Stomach (tissue), 9 donors: ENCODE measurements around the gene PTPMT1. TPM values are rescaled to one million over a fixed set of nuclear protein-coding genes. Genes with fewer than 3 reads are reported as not detected.

ENCODE experiments used
- DNase-seq, 2 donors: peaks; one replicate each; pipeline versions ENCODE4 v3.0.0 to v3.0.0-alpha.2; 2013 to 2019
- H3K27ac ChIP-seq, 5 donors: fragments of 200-600 bp in 4 of 5; sonication (generic) in 4 of 5; one replicate each; pipeline ENCODE4 v1.5.1; 2013 to 2019; ENCODE audit warnings: mild to moderate bottlenecking in 1 of 5, moderate library complexity in 1 of 5
- H3K27me3 ChIP-seq, 3 donors: fragments of 200-600 bp; sonication (generic); one replicate each; pipeline ENCODE4 v1.5.1; 2017 to 2019; ENCODE audit warnings: mixed run types in 1 of 3
- H3K36me3 ChIP-seq, 4 donors: fragments of 200-600 bp; sonication (generic); 1 replicate in 3 of 4; 2 replicates in 1 of 4; pipeline ENCODE4 v1.5.1; 2016 to 2019
- H3K4me1 ChIP-seq, 4 donors: fragments of 200-600 bp; sonication (generic); one replicate each; pipeline ENCODE4 v1.5.1; 2016 to 2019
- H3K4me3 ChIP-seq, 4 donors: fragments of 200-600 bp; sonication (generic) in 3 of 4; one replicate each; pipeline ENCODE4 v1.5.1; 2016 to 2019; ENCODE audit warnings: mild to moderate bottlenecking in 1 of 4
- H3K9me3 ChIP-seq, 4 donors: fragments of 200-600 bp; sonication (generic); one replicate each; pipeline ENCODE4 v1.5.1; 2016 to 2019
- EP300 ChIP-seq: sonication (generic); formaldehyde crosslinking; IDR thresholded peaks from one replicate; pipeline ENCODE4 v1.6.1; 2017; ENCODE audit warnings: antibody characterized with exemption
- POLR2A ChIP-seq, 4 donors: fragments of 450-650 bp; IDR thresholded peaks; one replicate each; pipeline ENCODE4 v1.6.1; 2016; ENCODE audit warnings: antibody characterized with exemption in 4 of 4, control low read depth in 2 of 4, mild to moderate bottlenecking in 1 of 4, moderate library complexity in 1 of 4
- POLR2AphosphoS5 ChIP-seq, 3 donors: sonication (generic); formaldehyde crosslinking; IDR thresholded peaks; one replicate each; pipeline ENCODE4 v1.6.1; 2016; ENCODE audit warnings: antibody characterized with exemption in 3 of 3
- WGBS, 5 donors: extraction: QIAGEN DNeasy Blood & Tissue Kit in 3 of 5; methylation state at CpG; one replicate each; pipeline versions ENCODE4 v1.1.5 to v1.1.7; 2013 to 2018; 5-methylcytosine and 5-hydroxymethylcytosine counted together
- intact Hi-C: fragments of 100-400 bp; cut with DNase I; formaldehyde crosslinking; loops from one replicate; pipeline ENCODE4 v1.15.1; 2023; ENCODE audit warnings: low total_unique reads
- polyA plus RNA-seq, 3 donors: library from polyadenylated mRNA; stranded (reverse); fragments of 200-250 nt; gene quantifications; one replicate each; pipeline ENCODE4 v1.2.3, GENCODE V29; 2013
- total RNA-seq, 5 donors: library from RNA; depleted of rRNA; stranded (reverse); fragments of >200 nt; gene quantifications; one replicate each; pipeline versions ENCODE4 v1.1.0 to v1.2.3, GENCODE V29; 2014 to 2016
- TF ChIP-seq, protein P1 (sequence below), 7 experiments: fragments of 450-650 bp in 4 of 7; fragments of 200-600 bp in 3 of 7; sonication (generic) in 3 of 7; IDR thresholded peaks; one replicate each; pipeline ENCODE4 v1.5.1; 2016 to 2019; ENCODE audit warnings: antibody characterized with exemption in 7 of 7, control low read depth in 2 of 7, mild to moderate bottlenecking in 1 of 7
- donor health status: healthy with polysubstance abuse.
- donor health status: Bipolar disorder and iron deficiency.
- donor health status: healthy.

The PTPMT1 gene
- total and polyA plus RNA-seq, 8 donors = 36.4 to 126 (median 58.8) TPM

DNA sequence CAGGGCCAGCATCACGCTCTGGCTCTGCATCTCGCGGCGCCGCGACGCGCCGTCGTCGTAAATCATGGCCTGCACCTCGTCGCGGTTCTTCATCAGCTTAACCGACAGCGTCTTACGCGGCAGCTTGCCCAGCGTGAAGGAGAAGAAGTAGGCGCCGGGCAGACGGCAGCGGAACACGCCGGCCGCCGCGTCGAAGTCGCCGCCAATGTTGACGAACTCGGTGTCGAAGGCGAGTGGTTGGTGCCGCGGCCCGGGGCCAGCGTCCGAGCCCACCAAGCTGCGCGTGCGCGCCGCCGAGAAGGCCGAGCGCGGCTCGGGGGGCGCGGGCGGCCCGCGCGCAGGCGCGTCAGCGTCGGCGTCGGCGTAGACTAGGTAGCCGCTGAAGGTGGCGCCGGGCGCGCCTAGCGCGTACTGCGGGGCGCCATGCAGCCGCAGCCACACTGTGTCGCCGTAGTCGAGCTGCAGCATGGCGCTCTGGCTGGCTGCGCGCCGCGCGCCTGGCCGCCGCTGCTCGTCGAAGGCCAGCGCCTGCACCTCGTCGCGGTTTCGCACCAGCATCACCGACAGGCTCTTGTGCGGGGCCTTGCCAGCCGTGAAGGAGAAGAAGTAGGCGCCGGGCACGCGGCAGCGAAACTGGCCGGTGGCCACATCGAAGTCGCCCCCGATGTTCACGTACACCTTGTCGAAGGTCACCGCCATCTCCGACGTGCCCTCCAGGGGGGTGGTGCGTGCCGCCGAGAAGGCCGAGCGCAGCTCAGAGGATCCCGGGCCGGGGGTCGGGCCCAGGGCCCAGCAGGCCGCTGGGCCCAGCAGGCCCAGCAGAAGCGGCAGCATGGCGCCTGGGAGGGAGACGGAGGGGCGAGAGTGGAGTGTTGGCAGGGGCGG, 24.8 kb downstream of the PTPMT1 start:
- H3K27me3 ChIP-seq = peaks cover 3 to 65% (median 36%) of the 10 kb centered on the region in 3 donors
- no peaks in the 10 kb centered on the region for H3K9me3 ChIP-seq
- 34 to 55% (median 47%) methylated on average over 28 to 122 of the region's 122 CpGs for WGBS, 5 donors
- peaks cover 0 to 14% (median 6%) of the 10 kb centered on the region in 4 donors for H3K36me3 ChIP-seq
- peak overlapping the region; percentile 30 to 43 (median 38) for H3K4me3 ChIP-seq
- peak overlapping the region in 1 of 5 donors; percentile 72 for H3K27ac ChIP-seq
- TF ChIP-seq, protein P1, sequence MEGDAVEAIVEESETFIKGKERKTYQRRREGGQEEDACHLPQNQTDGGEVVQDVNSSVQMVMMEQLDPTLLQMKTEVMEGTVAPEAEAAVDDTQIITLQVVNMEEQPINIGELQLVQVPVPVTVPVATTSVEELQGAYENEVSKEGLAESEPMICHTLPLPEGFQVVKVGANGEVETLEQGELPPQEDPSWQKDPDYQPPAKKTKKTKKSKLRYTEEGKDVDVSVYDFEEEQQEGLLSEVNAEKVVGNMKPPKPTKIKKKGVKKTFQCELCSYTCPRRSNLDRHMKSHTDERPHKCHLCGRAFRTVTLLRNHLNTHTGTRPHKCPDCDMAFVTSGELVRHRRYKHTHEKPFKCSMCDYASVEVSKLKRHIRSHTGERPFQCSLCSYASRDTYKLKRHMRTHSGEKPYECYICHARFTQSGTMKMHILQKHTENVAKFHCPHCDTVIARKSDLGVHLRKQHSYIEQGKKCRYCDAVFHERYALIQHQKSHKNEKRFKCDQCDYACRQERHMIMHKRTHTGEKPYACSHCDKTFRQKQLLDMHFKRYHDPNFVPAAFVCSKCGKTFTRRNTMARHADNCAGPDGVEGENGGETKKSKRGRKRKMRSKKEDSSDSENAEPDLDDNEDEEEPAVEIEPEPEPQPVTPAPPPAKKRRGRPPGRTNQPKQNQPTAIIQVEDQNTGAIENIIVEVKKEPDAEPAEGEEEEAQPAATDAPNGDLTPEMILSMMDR (IDR thresholded peaks at IDR 0.05) = no peak
- no peak for TF ChIP-seq POLR2AphosphoS5 (IDR thresholded peaks at IDR 0.05)
- TF ChIP-seq POLR2A (IDR thresholded peaks at IDR 0.05) = no peak
- TF ChIP-seq EP300 = no peak
- H3K4me1 ChIP-seq = peaks cover 13 to 26% (median 21%) of the 10 kb centered on the region in 4 donors
- intact Hi-C loops = no loop called here
- peak in 1 of 2 donors; percentile 87 for DNase-seq

- Histone ChIP-seq H3K4me3 (no peak overlapping the region), H3K4me1 (peaks cover 13 to 26% (median 21%) of the 10 kb centered on the region in 4 donors), H3K9me3 (no peaks in the 10 kb centered on the region), H3K27ac (no peak overlapping the region), H3K27me3 (peaks cover 3 to 76% (median 37%) of the 10 kb centered on the region in 3 donors), H3K36me3 (peaks cover 0 to 1% (median 0%) of the 10 kb centered on the region in 4 donors)
- intact Hi-C loops = no loop called here
- 37 to 62% (median 43%) methylated on average over 7 of the region's 7 CpGs for WGBS, 5 donors
- peak in 1 of 2 donors; percentile 42 for DNase-seq
- no peak for TF ChIP-seq EP300
- TF ChIP-seq POLR2A (IDR thresholded peaks at IDR 0.05) = no peak
- TF ChIP-seq, protein P1 (IDR thresholded peaks at IDR 0.05) = no peak
- no peak for TF ChIP-seq POLR2AphosphoS5 (IDR thresholded peaks at IDR 0.05)
Measured at GRCh38 chr11:47591764-47592163, 26.4 kb downstream of the PTPMT1 start.

GRCh38 chr11:47592251-47592650, 26.9 kb downstream of the PTPMT1 start:
- DNase-seq = no peak
- intact Hi-C loops = no loop called here
- Histone ChIP-seq H3K27me3 (peaks cover 3 to 76% (median 37%) of the 10 kb centered on the region in 3 donors), H3K36me3 (no peaks in the 10 kb centered on the region), H3K27ac (no peak overlapping the region), H3K4me1 (peaks cover 13 to 26% (median 21%) of the 10 kb centered on the region in 4 donors), H3K9me3 (no peaks in the 10 kb centered on the region), H3K4me3 (no peak overlapping the region)
- 58 to 75% (median 65%) methylated on average over 4 of the region's 4 CpGs for WGBS, 5 donors
- TF ChIP-seq EP300 = no peak
- TF ChIP-seq, protein P1 (IDR thresholded peaks at IDR 0.05) = no peak
- no peak for TF ChIP-seq POLR2AphosphoS5 (IDR thresholded peaks at IDR 0.05)
- TF ChIP-seq POLR2A (IDR thresholded peaks at IDR 0.05) = no peak

DNA sequence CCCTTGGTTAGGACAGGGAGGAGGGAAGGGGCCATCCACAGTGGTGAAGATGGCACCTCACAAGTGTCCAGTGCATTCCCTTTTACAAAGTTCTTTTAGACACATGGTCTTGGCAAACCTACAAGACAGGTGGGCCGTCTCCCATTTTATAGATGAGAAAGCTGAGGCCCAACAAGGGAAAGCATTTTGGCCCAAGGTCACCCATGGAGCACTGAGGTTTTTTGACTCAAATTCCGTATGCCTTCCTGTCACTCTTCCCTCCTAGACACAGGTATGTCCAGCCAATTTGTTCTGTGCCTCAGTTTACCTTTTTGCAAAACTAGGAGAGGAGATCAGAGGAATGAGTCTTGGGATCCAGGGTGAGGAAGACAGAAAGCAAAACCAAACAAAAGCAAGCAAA, 27.6 kb downstream of the PTPMT1 start:
- intact Hi-C loops = no loop called here
- Histone ChIP-seq H3K36me3 (no peaks in the 10 kb centered on the region), H3K27me3 (peaks cover 3 to 76% (median 37%) of the 10 kb centered on the region in 3 donors), H3K9me3 (no peaks in the 10 kb centered on the region), H3K4me3 (no peak overlapping the region), H3K27ac (no peak overlapping the region), H3K4me1 (peaks cover 13 to 26% (median 21%) of the 10 kb centered on the region in 4 donors)
- TF ChIP-seq POLR2A (IDR thresholded peaks at IDR 0.05) = no peak
- TF ChIP-seq EP300 = no peak
- TF ChIP-seq, protein P1 (IDR thresholded peaks at IDR 0.05) = no peak
- no peak for TF ChIP-seq POLR2AphosphoS5 (IDR thresholded peaks at IDR 0.05)
- DNase-seq = no peak
- WGBS, 5 donors = 68 to 82% (median 69%) methylated on average over 2 of the region's 2 CpGs
